Measurements from ENCODE around the gene PITPNM2. TPM values are rescaled to one million over a fixed set of nuclear protein-coding genes. Genes with fewer than 3 reads are reported as not detected.

Gene PITPNM2
- total and polyA plus RNA-seq, 9 donors, result 11.1 to 71.8 (median 31.0) TPM

- TF ChIP-seq CTCF (IDR thresholded peaks at IDR 0.05) (no peak), EP300 (IDR thresholded peaks at IDR 0.05) (peak; percentile 45)
- no peak overlapping the region for H3K4me3 ChIP-seq
- H3K36me3 ChIP-seq, result no peaks in the 10 kb centered on the region
- no peaks in the 10 kb centered on the region for H3K27me3 ChIP-seq
- 21 to 31% (median 26%) methylated on average over 15 of the region's 15 CpGs for whole genome bisulfite sequencing, 3 donors
- intact Hi-C loops (cut with DNase I), result loop anchor here in 1 of 4 donors (5.0 kb wide), 1 partner anchor 80 kb away; no protein-coding TSS in a partner anchor
- peak; percentile 73 to 84 (median 82) for DNase-seq
- no peaks in the 10 kb centered on the region for H3K9me3 ChIP-seq
- peaks cover 36% of the 10 kb centered on the region for H3K4me1 ChIP-seq (ENCODE audit: insufficient read depth)
- H3K27ac ChIP-seq, result peak overlapping the region; percentile 77 to 94
Measured at GRCh38 chr12:123141615-123142517, 9.0 kb downstream of the PITPNM2 start.

GRCh38 chr12:123140676-123141614 is 9.9 kb downstream of the PITPNM2 start:
- WGBS, 3 donors, result 45 to 63% (median 54%) methylated on average over 6 of the region's 6 CpGs
- peak in 1 of 5 donors; percentile 27 for DNase-seq
- TF ChIP-seq POLR2A (IDR thresholded peaks at IDR 0.05) (no peak), CTCF (IDR thresholded peaks at IDR 0.05) (no peak), EP300 (IDR thresholded peaks at IDR 0.05) (no peak)
- H3K9me3 ChIP-seq, result no peaks in the 10 kb centered on the region
- intact Hi-C loops (cut with DNase I), result loop anchor here in 1 of 4 donors (5.0 kb wide), 1 partner anchor 79 kb away; no protein-coding TSS in a partner anchor
- H3K27me3 ChIP-seq, result no peaks in the 10 kb centered on the region
- peak overlapping the region; percentile 77 to 94 for H3K27ac ChIP-seq
- H3K4me1 ChIP-seq (ENCODE audit: insufficient read depth), result peaks cover 36% of the 10 kb centered on the region
- H3K36me3 ChIP-seq, result no peaks in the 10 kb centered on the region
- no peak overlapping the region for H3K4me3 ChIP-seq

- DNase-seq, result peak; percentile 59 to 70 (median 68)
- intact Hi-C loops (cut with DNase I), result loop anchor here in 2 of 4 donors (5.0 kb wide), 1 partner anchor 78 kb away; no protein-coding TSS in a partner anchor
- H3K4me1 ChIP-seq (ENCODE audit: insufficient read depth), result peaks cover 36% of the 10 kb centered on the region
Measured at GRCh38 chr12:123139926-123140675, 10.8 kb downstream of the PITPNM2 start.

More at GRCh38 chr12:123139926-123140675, 10.8 kb downstream of the PITPNM2 start:
- no peak for TF ChIP-seq POLR2A (IDR thresholded peaks at IDR 0.05)
- no peak for TF ChIP-seq EP300 (IDR thresholded peaks at IDR 0.05)
- no peak for TF ChIP-seq CTCF (IDR thresholded peaks at IDR 0.05)
- Histone ChIP-seq H3K9me3 (no peaks in the 10 kb centered on the region), H3K27me3 (no peaks in the 10 kb centered on the region), H3K36me3 (no peaks in the 10 kb centered on the region), H3K4me3 (no peak overlapping the region), H3K27ac (peak overlapping the region; percentile 77 to 94)
- 52 to 57% (median 55%) methylated on average over 6 of the region's 6 CpGs for WGBS, 3 donors
